HepG2 (cell line): ENCODE data around the gene RRBP1. TPM values are rescaled to one million over a fixed set of nuclear protein-coding genes. Genes with fewer than 3 reads are reported as not detected.

Experiments
- ARID4A ChIP-seq: sonication (generic); formaldehyde crosslinking; IDR thresholded peaks from 2 replicates; pipeline ENCODE4 v1.5.0; 2020; ENCODE audit warnings: mild to moderate bottlenecking, missing genetic modification reagents, borderline replicate concordance
- MTA1 ChIP-seq: sonication (generic); formaldehyde crosslinking; IDR thresholded peaks from 2 replicates; pipeline ENCODE4 v1.4.0; 2020; ENCODE audit warnings: missing genetic modification reagents, mild to moderate bottlenecking, borderline replicate concordance
- MTF1 ChIP-seq: sonication (generic); formaldehyde crosslinking; IDR thresholded peaks from 2 replicates; pipeline ENCODE4 v1.5.0; 2020; ENCODE audit warnings: missing genetic modification reagents
- MYC ChIP-seq: sonication (generic); formaldehyde crosslinking; IDR thresholded peaks from 2 replicates; pipeline ENCODE4 v1.9.0; 2021; ENCODE audit warnings: missing genetic modification reagents, borderline replicate concordance
- POLR2A ChIP-seq, 2 experiments: IDR thresholded peaks; 2 replicates each; pipeline ENCODE4 v1.6.1; 2011; ENCODE audit warnings: low read depth in 2 of 2, low read length in 2 of 2, mild to moderate bottlenecking in 1 of 2, moderate library complexity in 1 of 2; ENCODE audit not compliant: insufficient read depth in 1 of 2
- RAD21 ChIP-seq: fragments of 450-650 bp; formaldehyde crosslinking; IDR thresholded peaks from 2 replicates; pipeline ENCODE4 v1.5.0; 2020; ENCODE audit warnings: mild to moderate bottlenecking
- RBM22 ChIP-seq: fragments of 200-400 bp; formaldehyde crosslinking; optimal IDR thresholded peaks from 2 replicates; pipeline ENCODE3; 2017; ENCODE audit warnings: mild to moderate bottlenecking, low read length, moderate library complexity
- SMAD1 ChIP-seq: sonication (generic); formaldehyde crosslinking; IDR thresholded peaks from 2 replicates; pipeline ENCODE4 v1.4.0; 2020; ENCODE audit warnings: missing genetic modification reagents, low read depth, mild to moderate bottlenecking, borderline replicate concordance
- SNAPC2 ChIP-seq: sonication (generic); formaldehyde crosslinking; IDR thresholded peaks from 2 replicates; pipeline ENCODE4 v1.8.1; 2022; ENCODE audit warnings: mild to moderate bottlenecking, missing genetic modification reagents
- TP53 ChIP-seq: sonication (generic); formaldehyde crosslinking; conservative IDR thresholded peaks from 2 replicates; pipeline ENCODE4 v1.4.0; 2020; ENCODE audit warnings: missing genetic modification reagents
- ZFP41 ChIP-seq: sonication (generic); formaldehyde crosslinking; IDR thresholded peaks from 2 replicates; pipeline ENCODE4 v1.4.0; 2020; ENCODE audit warnings: mild to moderate bottlenecking, missing genetic modification reagents, borderline replicate concordance
- ZNF138 ChIP-seq: sonication (generic); formaldehyde crosslinking; IDR thresholded peaks from 2 replicates; pipeline ENCODE4 v1.5.0; 2020; ENCODE audit warnings: mild to moderate bottlenecking, low read depth, missing genetic modification reagents
- ZNF142 ChIP-seq: sonication (generic); formaldehyde crosslinking; IDR thresholded peaks from 2 replicates; pipeline ENCODE4 v1.4.0; 2020; ENCODE audit warnings: missing genetic modification reagents
- ZNF350 ChIP-seq: sonication (generic); formaldehyde crosslinking; IDR thresholded peaks from 2 replicates; pipeline ENCODE4 v1.4.0; 2020; ENCODE audit warnings: mild to moderate bottlenecking, low read depth, missing genetic modification reagents, borderline replicate concordance
- polyA plus RNA-seq, 8 experiments: library from polyadenylated mRNA; depleted of rRNA in 3 of 8; stranded (reverse) in 7 of 8; unstranded in 1 of 8; fragments of >200 nt; fragmentation: Illumina TruSeq in 4 of 8; extraction: Trizol in 4 of 8; gene quantifications; 2 replicates each; pipeline versions ENCODE4 v1.2.1 to v1.2.3, GENCODE V29; 2011 to 2016; ENCODE audit warnings: low read depth in 4 of 8, missing spikeins in 1 of 8, mixed read lengths in 1 of 8; ENCODE audit not compliant: insufficient read depth in 1 of 8
- total RNA-seq, 5 experiments: library from RNA; depleted of rRNA; stranded (reverse); fragments of >200 nt; fragmentation: Illumina TruSeq; extraction: Trizol; gene quantifications; 2 replicates each; pipeline ENCODE4 v1.2.3, GENCODE V29; 2016; ENCODE audit warnings: low read depth in 1 of 5
- TF ChIP-seq, protein P1 (sequence below): IDR thresholded peaks from 2 replicates; pipeline ENCODE4 v1.6.1; 2016; ENCODE audit warnings: low read depth, borderline replicate concordance

Gene RRBP1
- total and polyA plus RNA-seq, 2 of the 13 experiments (the other 11 are each of a cell fraction or from before 2014, with no cell fraction given): 150 to 222 TPM

GRCh38 chr20:17651760-17652388, 30.2 kb downstream of the RRBP1 start (continued):
- TF ChIP-seq ZNF142 (CRISPR knock-in tag) (no peak), TP53 (CRISPR knock-in tag) (no peak), MTA1 (CRISPR knock-in tag) (no peak), MYC (CRISPR knock-in tag) (no peak), RBM22 (peak; percentile 76), ZNF138 (CRISPR knock-in tag) (0 out of 2 replicates have a peak, but pooled peaks have one; percentile 22), SMAD1 (CRISPR knock-in tag) (no peak), RAD21 (CRISPR knock-in tag) (peak; percentile 30), ARID4A (CRISPR knock-in tag) (peak; percentile 33; the same call in 1 of the 2 replicates), ZFP41 (0 out of 2 replicates have a peak, but pooled peaks have one; percentile 34), ZNF350 (CRISPR knock-in tag) (peak; percentile 51; the same call in 1 of the 2 replicates), POLR2A (IDR thresholded peaks at IDR 0.05; ENCODE audit: insufficient read depth in 1 of 2, low read depth in 2 of 2, low read length in 2 of 2) (peak; percentile 16 to 26; a peak in 3 of 4 replicates), MTF1 (CRISPR knock-in tag) (no peak), SNAPC2 (CRISPR knock-in tag) (0 out of 2 replicates have a peak, but pooled peaks have one; percentile 70)
- TF ChIP-seq, protein P1, sequence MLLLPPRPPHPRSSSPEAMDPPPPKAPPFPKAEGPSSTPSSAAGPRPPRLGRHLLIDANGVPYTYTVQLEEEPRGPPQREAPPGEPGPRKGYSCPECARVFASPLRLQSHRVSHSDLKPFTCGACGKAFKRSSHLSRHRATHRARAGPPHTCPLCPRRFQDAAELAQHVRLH (CRISPR knock-in tag): no peak
